Smooth muscle cell (in vitro differentiated cells): Measurements from ENCODE around the gene CAPN12. TPM values are rescaled to one million over a fixed set of nuclear protein-coding genes. Genes with fewer than 3 reads are reported as not detected.

ENCODE experiments used
- DNase-seq: peaks from one replicate; lab custom pipeline; 2025; ENCODE audit not compliant: unreplicated experiment; lab: John Stamatoyannopoulos, UW
- H2AFZ ChIP-seq: fragments of 200-600 bp; sonication (generic); 2 replicates; pipeline ENCODE4 v1.6.0; 2016; ENCODE audit warnings: antibody characterized with exemption, low read depth, mild to moderate bottlenecking
- H3F3A ChIP-seq: fragments of 200-600 bp; sonication (generic); 2 replicates; pipeline ENCODE4 v1.6.0; 2017; ENCODE audit warnings: antibody characterized with exemption, low read depth
- H3K27ac ChIP-seq: fragments of 200-600 bp; sonication (generic); 2 replicates; pipeline ENCODE4 v1.5.1; 2016; ENCODE audit warnings: low read depth, mild to moderate bottlenecking
- H3K27me3 ChIP-seq: fragments of 200-600 bp; sonication (generic); 2 replicates; pipeline ENCODE4 v1.6.1; 2016; ENCODE audit warnings: low read depth, mild to moderate bottlenecking
- H3K36me3 ChIP-seq: fragments of 200-600 bp; sonication (generic); 2 replicates; pipeline ENCODE4 v1.5.1; 2016; ENCODE audit warnings: low read depth
- H3K4me1 ChIP-seq: fragments of 200-600 bp; sonication (generic); 2 replicates; pipeline ENCODE4 v1.5.1; 2016; ENCODE audit warnings: low read depth
- H3K4me2 ChIP-seq: fragments of 200-600 bp; sonication (generic); 2 replicates; pipeline ENCODE4 v1.6.0; 2016; ENCODE audit warnings: mild to moderate bottlenecking
- H3K4me3 ChIP-seq: fragments of 200-600 bp; sonication (generic); 2 replicates; pipeline ENCODE4 v1.5.1; 2016; ENCODE audit warnings: mild to moderate bottlenecking
- H3K79me2 ChIP-seq: fragments of 200-600 bp; sonication (generic); 2 replicates; pipeline ENCODE4 v1.6.0; 2016; ENCODE audit warnings: low read depth, mild to moderate bottlenecking
- H3K9ac ChIP-seq: fragments of 200-600 bp; sonication (generic); 2 replicates; pipeline ENCODE4 v1.6.0; 2016; ENCODE audit warnings: low read depth
- H3K9me3 ChIP-seq: fragments of 200-600 bp; sonication (generic); replicated peaks from 2 replicates; pipeline ENCODE4 v1.5.1; 2016; ENCODE audit warnings: low read depth
- H4K20me1 ChIP-seq: fragments of 200-600 bp; sonication (generic); 2 replicates; pipeline ENCODE4 v1.6.0; 2016; ENCODE audit warnings: low read depth
- CTCF ChIP-seq: fragments of 200-600 bp; sonication (generic); IDR thresholded peaks from 2 replicates; pipeline ENCODE4 v1.5.1; 2017; ENCODE audit warnings: borderline replicate concordance, mild to moderate bottlenecking, antibody characterized with exemption; ENCODE audit not compliant: insufficient read depth, poor library complexity, severe bottlenecking
- WGBS: methylation state at CpG from one replicate; pipeline ENCODE4 v1.1.7; 2016; ENCODE audit warnings: low lambda C conversion rate; 5-methylcytosine and 5-hydroxymethylcytosine counted together
- polyA plus RNA-seq: library from polyadenylated mRNA; unstranded; fragments of >200 nt; fragmentation: Nextera tagmentation; extraction: Ambion mirVana; gene quantifications from 2 replicates; pipeline ENCODE4 v1.2.1, GENCODE V29; 2016
- total RNA-seq: library from RNA; depleted of rRNA; stranded (reverse); fragments of >200 nt; gene quantifications from 2 replicates; pipeline ENCODE4 v1.2.3, GENCODE V29; 2014

The CAPN12 gene
- total RNA-seq = 3.2 and 5.5 TPM in 2 replicates
- polyA plus RNA-seq = 1.4 and 6.5 TPM in 2 replicates

GRCh38 chr19:38744298-38744681 is at the start of gene CAPN12:
TSS of gene CAPN12 (minus strand) at chr19:38744474. CDS start at chr19:38744165, 309 bp downstream.
- H3K4me1 ChIP-seq = no peaks in the 10 kb centered on the region
- H4K20me1 ChIP-seq = no peaks in the 10 kb centered on the region
- no peak for TF ChIP-seq CTCF
- no peaks in the 10 kb centered on the region for H3K79me2 ChIP-seq
- no peaks in the 10 kb centered on the region for H3K36me3 ChIP-seq
- H3K9ac ChIP-seq = no peak within 1 kb of the TSS
- WGBS = 87% methylated on average over 8 of the region's 10 CpGs
- no peak for DNase-seq
- no peaks in the 10 kb centered on the region for H3K27me3 ChIP-seq
- H3K9me3 ChIP-seq = no peaks in the 10 kb centered on the region
- no peak within 1 kb of the TSS for H2AFZ ChIP-seq
- H3K4me3 ChIP-seq = no peak within 1 kb of the TSS
- no peaks in the 10 kb centered on the region for H3F3A ChIP-seq
- H3K27ac ChIP-seq = no peak within 1 kb of the TSS
- H3K4me2 ChIP-seq = no peak within 1 kb of the TSS

- no peak overlapping the region for H3K9ac ChIP-seq
Observed at GRCh38 chr19:38793671-38794070, 49.4 kb upstream of the CAPN12 start.

GRCh38 chr19:38793177-38793576 is 48.9 kb upstream of the CAPN12 start:
- H3K4me2 ChIP-seq = no peak overlapping the region
- no peak for DNase-seq
- WGBS = 58% methylated on average over 8 of the region's 8 CpGs
- peak overlapping the region; percentile 66 for H3K27ac ChIP-seq
- no peaks in the 10 kb centered on the region for H3K9me3 ChIP-seq
- no peaks in the 10 kb centered on the region for H3K27me3 ChIP-seq
- H3K9ac ChIP-seq = no peak overlapping the region
- H3K4me3 ChIP-seq = no peak overlapping the region
- TF ChIP-seq CTCF = no peak
- H2AFZ ChIP-seq = no peak overlapping the region
- H3F3A ChIP-seq = no peaks in the 10 kb centered on the region
- no peaks in the 10 kb centered on the region for H4K20me1 ChIP-seq
- no peaks in the 10 kb centered on the region for H3K79me2 ChIP-seq
- H3K36me3 ChIP-seq = no peaks in the 10 kb centered on the region
- H3K4me1 ChIP-seq = no peaks in the 10 kb centered on the region

More at GRCh38 chr19:38793671-38794070, 49.4 kb upstream of the CAPN12 start:
- Histone ChIP-seq H3K27me3 (no peaks in the 10 kb centered on the region), H3K79me2 (no peaks in the 10 kb centered on the region), H3K36me3 (no peaks in the 10 kb centered on the region), H3K9me3 (no peaks in the 10 kb centered on the region), H3K27ac (peak overlapping the region; percentile 66), H4K20me1 (no peaks in the 10 kb centered on the region), H3F3A (no peaks in the 10 kb centered on the region), H3K4me1 (no peaks in the 10 kb centered on the region), H3K4me2 (no peak overlapping the region), H3K4me3 (no peak overlapping the region), H2AFZ (no peak overlapping the region)
- TF ChIP-seq CTCF = no peak
- 93% methylated on average over 5 of the region's 5 CpGs for WGBS
- no peak for DNase-seq
